HepG2 (cell line): ENCODE results near the gene ABI3BP. TPM values are rescaled to one million over a fixed set of nuclear protein-coding genes. Genes with fewer than 3 reads are reported as not detected.

Experiments
- ARID4A ChIP-seq: sonication (generic); formaldehyde crosslinking; IDR thresholded peaks from 2 replicates; pipeline ENCODE4 v1.5.0; 2020; ENCODE audit warnings: mild to moderate bottlenecking, missing genetic modification reagents, borderline replicate concordance
- BRD4 ChIP-seq: sonication (generic); formaldehyde crosslinking; IDR thresholded peaks from 2 replicates; pipeline ENCODE4 v1.4.0; 2020; ENCODE audit warnings: missing genetic modification reagents
- GLMP ChIP-seq: sonication (generic); formaldehyde crosslinking; IDR thresholded peaks from 2 replicates; pipeline ENCODE4 v1.9.0; 2021; ENCODE audit warnings: missing genetic modification reagents, mild to moderate bottlenecking, borderline replicate concordance
- KMT2A ChIP-seq: sonication (generic); formaldehyde crosslinking; IDR thresholded peaks from 2 replicates; pipeline ENCODE4 v1.4.0; 2020; ENCODE audit warnings: missing genetic modification reagents
- MAFK ChIP-seq, 2 experiments: IDR thresholded peaks in 1 of 2; conservative IDR thresholded peaks in 1 of 2; 2 replicates each; pipeline ENCODE4 v1.6.1; 2011; ENCODE audit warnings: improper control_type of control experiment in 2 of 2, low read length in 2 of 2
- NR2C2 ChIP-seq: sonication (generic); formaldehyde crosslinking; IDR thresholded peaks from 2 replicates; pipeline ENCODE4 v1.4.0; 2020; ENCODE audit warnings: missing genetic modification reagents, mild to moderate bottlenecking, moderate library complexity, borderline replicate concordance
- ONECUT2 ChIP-seq: sonication (generic); formaldehyde crosslinking; IDR thresholded peaks from 2 replicates; pipeline ENCODE4 v1.4.0; 2020; ENCODE audit warnings: missing genetic modification reagents
- SALL1 ChIP-seq: sonication (generic); formaldehyde crosslinking; IDR thresholded peaks from 2 replicates; pipeline ENCODE4 v1.8.0; 2022; ENCODE audit warnings: mild to moderate bottlenecking, missing genetic modification reagents
- SALL2 ChIP-seq: sonication (generic); formaldehyde crosslinking; IDR thresholded peaks from 2 replicates; pipeline ENCODE4 v1.8.1; 2023; ENCODE audit warnings: mild to moderate bottlenecking, missing genetic modification reagents, inconsistent platforms
- SIX4 ChIP-seq: sonication (generic); formaldehyde crosslinking; IDR thresholded peaks from 2 replicates; pipeline ENCODE4 v1.4.0; 2020; ENCODE audit warnings: missing genetic modification reagents
- ZNF331 ChIP-seq: sonication (generic); formaldehyde crosslinking; IDR thresholded peaks from 2 replicates; pipeline ENCODE4 v1.4.0; 2020; ENCODE audit warnings: missing genetic modification reagents
- ZNF34 ChIP-seq: sonication (generic); formaldehyde crosslinking; IDR thresholded peaks from 2 replicates; pipeline ENCODE4 v1.4.0; 2020; ENCODE audit warnings: mild to moderate bottlenecking, missing genetic modification reagents, borderline replicate concordance
- polyA plus RNA-seq, 8 experiments: library from polyadenylated mRNA; depleted of rRNA in 3 of 8; stranded (reverse) in 7 of 8; unstranded in 1 of 8; fragments of >200 nt; fragmentation: Illumina TruSeq in 4 of 8; extraction: Trizol in 4 of 8; gene quantifications; 2 replicates each; pipeline versions ENCODE4 v1.2.1 to v1.2.3, GENCODE V29; 2011 to 2016; ENCODE audit warnings: low read depth in 4 of 8, missing spikeins in 1 of 8, mixed read lengths in 1 of 8; ENCODE audit not compliant: insufficient read depth in 1 of 8
- total RNA-seq, 5 experiments: library from RNA; depleted of rRNA; stranded (reverse); fragments of >200 nt; fragmentation: Illumina TruSeq; extraction: Trizol; gene quantifications; 2 replicates each; pipeline ENCODE4 v1.2.3, GENCODE V29; 2016; ENCODE audit warnings: low read depth in 1 of 5

The ABI3BP gene
- total and polyA plus RNA-seq, 2 of the 13 experiments (the other 11 are each of a cell fraction or from before 2014, with no cell fraction given) = not detected

GRCh38 chr3:100868894-100869293, 124.3 kb downstream of the ABI3BP start (continued):
- no peak for TF ChIP-seq BRD4 (CRISPR knock-in tag)
- TF ChIP-seq ONECUT2 (CRISPR knock-in tag) = no peak
- TF ChIP-seq KMT2A = no peak
- TF ChIP-seq MAFK (conservative IDR thresholded peaks at IDR 0.05 in 1 of 2, IDR thresholded peaks at IDR 0.05 in 1 of 2; ENCODE audit: low read length in 2 of 2) = no peak
- no peak for TF ChIP-seq ARID4A
- TF ChIP-seq SALL1 (CRISPR knock-in tag) = no peak
- TF ChIP-seq ZNF34 (CRISPR knock-in tag) = no peak
- no peak for TF ChIP-seq GLMP (CRISPR knock-in tag)
- no peak for TF ChIP-seq SALL2 (CRISPR knock-in tag)
- no peak for TF ChIP-seq NR2C2 (CRISPR knock-in tag)
- TF ChIP-seq SIX4 (CRISPR knock-in tag) = no peak
- no peak for TF ChIP-seq ZNF331
